GM12873 (cell line): ENCODE data around the gene FCHO1.

ENCODE experiments used
- CTCF ChIP-seq: IDR thresholded peaks from 2 replicates; pipeline ENCODE4 v1.5.1; 2012; ENCODE audit warnings: low read depth, mild to moderate bottlenecking, moderate library complexity, low read length, control low read depth; ENCODE audit not compliant: insufficient read depth; ENCODE audit errors: missing control alignments

The FCHO1 gene

GRCh38 chr19:17784201-17785008 lies 33.1 kb downstream of the FCHO1 start:
- peak; percentile 91 for TF ChIP-seq CTCF

- no peak for TF ChIP-seq CTCF
These were observed 36.1 kb downstream of the FCHO1 start for GRCh38 chr19:17787274-17787913.

- no peak for TF ChIP-seq CTCF
These were observed 37.4 kb downstream of the FCHO1 start for GRCh38 chr19:17788632-17789031.

- no peak for TF ChIP-seq CTCF
These were observed 38.9 kb downstream of the FCHO1 start for GRCh38 chr19:17790059-17790780.

GRCh38 chr19:17794412-17794730 lies 43.1 kb downstream of the FCHO1 start:
- no peak for TF ChIP-seq CTCF

- no peak for TF ChIP-seq CTCF
These were observed 43.6 kb downstream of the FCHO1 start, which contains the start of gene B3GNT3 for GRCh38 chr19:17794731-17795494. Gene B3GNT3, plus strand, starts transcription at chr19:17795138. Its CDS starts 12,670 bp downstream, at chr19:17807808.
